ENCODE data around the gene RABGGTB.
"Not testable (repeated sequence)": the region's sequence is repeated elsewhere in the genome, so short reads cannot be mapped to it uniquely, and the experiment has no call there.

The RABGGTB gene

DNA sequence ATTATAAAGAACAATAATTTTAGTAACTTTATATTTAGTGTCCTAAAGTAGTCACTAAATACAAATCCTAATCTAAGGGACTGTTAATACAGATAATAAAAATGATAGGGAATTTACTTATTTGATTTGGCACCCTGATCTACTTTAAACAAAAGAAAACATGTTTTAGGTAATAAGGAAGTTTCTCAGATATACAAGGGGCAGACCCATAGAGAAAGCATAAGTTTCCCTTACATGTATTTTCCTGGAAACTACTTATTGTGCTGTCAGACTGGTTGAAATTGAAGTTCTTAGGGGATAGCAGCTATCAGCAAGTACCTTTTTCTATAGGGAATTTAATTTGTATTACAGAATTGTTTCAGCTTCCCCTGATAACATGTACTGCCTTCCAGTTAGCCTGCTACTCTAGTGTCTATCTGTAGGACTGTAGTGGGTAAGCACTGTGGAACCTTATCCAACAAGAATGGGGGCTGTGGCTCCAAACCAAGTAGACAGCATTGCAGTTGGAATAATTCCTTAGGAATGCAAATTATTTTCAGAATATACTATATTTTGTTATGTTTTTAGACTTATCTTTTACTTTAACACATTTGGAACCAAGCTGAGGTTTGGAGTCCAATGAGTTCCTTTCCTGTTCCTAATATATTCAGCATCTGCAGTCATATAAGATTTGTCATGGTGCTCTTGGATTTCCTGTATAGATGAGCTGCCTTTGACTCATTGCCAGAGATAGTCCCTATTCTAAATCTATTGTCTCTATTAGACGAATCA, 25.3 kb downstream of the RABGGTB start:
- no peaks in the 10 kb centered on the region for H3K4me1 Mint-ChIP-seq
- H3K27me3 Mint-ChIP-seq: no peaks in the 10 kb centered on the region
- no peak overlapping the region for H3K4me3 Mint-ChIP-seq
- DNase-seq (no peak), ATAC-seq (replicated peaks) (no peak)
- H3K27ac Mint-ChIP-seq: no peak overlapping the region
- no peaks in the 10 kb centered on the region for H3K9me3 Mint-ChIP-seq
- H3K36me3 Mint-ChIP-seq: peaks cover 11 to 22% of the 10 kb centered on the region in 2 donors

- Mint-ChIP-seq H3K4me1 (no peaks in the 10 kb centered on the region), H3K36me3 (peaks cover 11 to 22% of the 10 kb centered on the region in 2 donors), H3K9me3 (no peaks in the 10 kb centered on the region), H3K27me3 (no peaks in the 10 kb centered on the region), H3K4me3 (no peak overlapping the region), H3K27ac (no peak overlapping the region)
- ATAC-seq (replicated peaks): no peak
- no peak for DNase-seq
These were observed 26.0 kb downstream of the RABGGTB start for GRCh38 chr1:75812065-75812464.

DNA sequence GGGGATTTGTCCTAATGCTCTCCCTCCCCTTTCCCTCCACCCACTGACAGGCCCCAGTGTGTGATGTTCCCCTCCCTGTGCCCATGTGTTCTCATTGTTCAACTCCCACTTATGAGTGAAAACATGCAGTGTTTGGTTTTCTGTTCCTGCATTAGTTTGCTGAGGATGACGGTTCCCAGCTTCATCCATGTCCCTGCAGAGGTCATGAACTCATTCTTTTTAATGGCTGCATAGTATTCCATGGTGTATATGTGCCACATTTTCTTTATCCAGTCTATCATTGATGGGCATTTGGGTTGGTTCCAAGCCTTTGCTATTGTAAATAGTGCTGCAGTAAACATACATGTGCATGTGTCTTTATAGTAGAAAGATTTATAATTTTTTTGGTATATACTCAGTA, 37.5 kb downstream of the RABGGTB start:
- H3K27me3 Mint-ChIP-seq; ATAC-seq (replicated peaks); DNase-seq; H3K4me3 Mint-ChIP-seq; H3K27ac Mint-ChIP-seq; H3K4me1 Mint-ChIP-seq: not testable (repeated sequence)
- Mint-ChIP-seq H3K36me3 (peaks cover 44 to 67% of the 10 kb centered on the region in 2 donors), H3K9me3 (peaks cover 16 to 26% of the 10 kb centered on the region in 2 donors)

- Mint-ChIP-seq H3K4me3 (no peak overlapping the region), H3K9me3 (peaks cover 16% of the 10 kb centered on the region in 2 donors), H3K27me3 (peaks cover 0 to 7% of the 10 kb centered on the region in 2 donors)
These were observed 50.6 kb downstream of the RABGGTB start for GRCh38 chr1:75836528-75837100.

DNA sequence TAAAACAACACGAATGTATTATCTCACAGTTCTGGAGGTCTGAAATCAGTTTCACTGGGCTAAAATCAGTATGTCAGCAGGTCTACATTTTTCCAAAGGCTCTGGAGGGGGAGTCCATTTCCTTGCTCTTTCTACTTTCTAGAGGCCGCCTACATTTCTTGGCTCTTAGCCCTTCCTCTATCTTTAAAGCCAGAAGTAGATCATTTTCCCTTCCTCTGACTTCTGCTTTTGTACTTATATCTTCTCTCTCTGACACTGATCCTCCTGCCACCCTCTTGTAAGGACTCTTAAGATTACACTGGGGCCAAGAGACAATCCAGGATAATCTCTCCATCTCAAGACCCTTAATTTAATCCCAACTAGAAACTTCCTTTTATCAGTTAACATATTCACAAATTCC, 52.0 kb downstream of the RABGGTB start:
- no peak for ATAC-seq (replicated peaks)
- Mint-ChIP-seq H3K36me3 (peaks cover 3 to 4% of the 10 kb centered on the region in 2 donors), H3K4me1 (no peaks in the 10 kb centered on the region), H3K9me3 (peaks cover 8 to 9% of the 10 kb centered on the region in 2 donors), H3K4me3 (no peak overlapping the region), H3K27ac (no peak overlapping the region), H3K27me3 (peaks cover 0 to 7% of the 10 kb centered on the region in 2 donors)
- DNase-seq: no peak

More at GRCh38 chr1:75836528-75837100, 50.6 kb downstream of the RABGGTB start:
- H3K36me3 Mint-ChIP-seq: peaks cover 3 to 5% of the 10 kb centered on the region in 2 donors
- no peak for ATAC-seq (replicated peaks)
- no peak overlapping the region for H3K27ac Mint-ChIP-seq
- no peak for DNase-seq
- no peaks in the 10 kb centered on the region for H3K4me1 Mint-ChIP-seq

GRCh38 chr1:75841421-75841820, 55.4 kb downstream of the RABGGTB start:
- peaks cover 0 to 7% of the 10 kb centered on the region in 2 donors for H3K27me3 Mint-ChIP-seq

More at GRCh38 chr1:75841421-75841820, 55.4 kb downstream of the RABGGTB start:
- peaks cover 3 to 4% of the 10 kb centered on the region in 2 donors for H3K36me3 Mint-ChIP-seq
- ATAC-seq (replicated peaks) (no peak), DNase-seq (no peak)
- no peak overlapping the region for H3K4me3 Mint-ChIP-seq
- H3K27ac Mint-ChIP-seq: no peak overlapping the region
- peaks cover 3 to 4% of the 10 kb centered on the region in 2 donors for H3K9me3 Mint-ChIP-seq
- no peaks in the 10 kb centered on the region for H3K4me1 Mint-ChIP-seq
